ENCODE results near the gene RICTOR.
A peak's percentile ranks its signal among the peaks of the same experiment; 100 is the strongest.

Gene RICTOR

GRCh38 chr5:39080597-39081204, 6.5 kb upstream of the RICTOR start:
- H3K27ac Mint-ChIP-seq: no peak overlapping the region
- peak; percentile 42 for DNase-seq
- CTCF ChIA-PET: interaction anchor here (0.6 to 2.5 kb wide), 35 partner anchors 9 to 562 kb away, joined by 3 to 13 read pairs (median 4); no protein-coding TSS in a partner anchor
- peaks cover 40% of the 10 kb centered on the region for H3K27me3 Mint-ChIP-seq
- peaks cover 4% of the 10 kb centered on the region for H3K36me3 Mint-ChIP-seq
- no peak overlapping the region for H3K4me3 Mint-ChIP-seq
- H3K9me3 Mint-ChIP-seq: no peaks in the 10 kb centered on the region
- peaks cover 18% of the 10 kb centered on the region for H3K4me1 Mint-ChIP-seq

- Mint-ChIP-seq H3K27me3 (peaks cover 40% of the 10 kb centered on the region), H3K36me3 (peaks cover 4% of the 10 kb centered on the region), H3K4me3 (no peak overlapping the region), H3K9me3 (no peaks in the 10 kb centered on the region), H3K27ac (no peak overlapping the region), H3K4me1 (peaks cover 22% of the 10 kb centered on the region)
- DNase-seq: no peak
- CTCF ChIA-PET: interaction anchor here (0.5 to 2.5 kb wide), 22 partner anchors 9 to 636 kb away, joined by 3 to 13 read pairs (median 4); no protein-coding TSS in a partner anchor
These were observed 6.0 kb upstream of the RICTOR start for GRCh38 chr5:39080168-39080567.

- Mint-ChIP-seq H3K4me1 (peaks cover 24% of the 10 kb centered on the region), H3K9me3 (no peaks in the 10 kb centered on the region), H3K27me3 (peaks cover 40% of the 10 kb centered on the region), H3K27ac (no peak overlapping the region), H3K36me3 (peaks cover 4% of the 10 kb centered on the region), H3K4me3 (no peak overlapping the region)
- CTCF ChIA-PET: interaction anchor here (1.1 to 2.5 kb wide), 5 partner anchors 12 to 249 kb away, joined by 3 to 8 read pairs (median 4); no protein-coding TSS in a partner anchor
- DNase-seq: no peak
These were observed 4.9 kb upstream of the RICTOR start for GRCh38 chr5:39079147-39079546.

- no peak for DNase-seq
- CTCF ChIA-PET: interaction anchor here (1.2 kb wide), 1 partner anchor 141 kb away, joined by 3 read pairs; no protein-coding TSS in a partner anchor
- Mint-ChIP-seq H3K27me3 (peaks cover 30% of the 10 kb centered on the region), H3K36me3 (peaks cover 9% of the 10 kb centered on the region), H3K4me3 (peak overlapping the region; percentile 1), H3K9me3 (no peaks in the 10 kb centered on the region), H3K4me1 (peaks cover 32% of the 10 kb centered on the region), H3K27ac (peak overlapping the region; percentile 1)
These were observed 2.8 kb upstream of the RICTOR start for GRCh38 chr5:39076757-39077728.

GRCh38 chr5:39076101-39076756, 2.0 kb upstream of the RICTOR start:
- Mint-ChIP-seq H3K4me1 (peaks cover 41% of the 10 kb centered on the region), H3K9me3 (no peaks in the 10 kb centered on the region), H3K27me3 (peaks cover 24% of the 10 kb centered on the region), H3K27ac (no peak overlapping the region), H3K36me3 (peaks cover 15% of the 10 kb centered on the region), H3K4me3 (peak overlapping the region; percentile 17)
- no peak for DNase-seq
- CTCF ChIA-PET: interaction anchor here (0.6 to 1.2 kb wide), 3 partner anchors 30 to 141 kb away, joined by 3 read pairs; no protein-coding TSS in a partner anchor

- peaks cover 6% of the 10 kb centered on the region for H3K27me3 Mint-ChIP-seq
- CTCF ChIA-PET: no interaction called here
- H3K27ac Mint-ChIP-seq: peak overlapping the region; percentile 98
- H3K4me3 Mint-ChIP-seq: peak overlapping the region; percentile 91
- no peak for DNase-seq
- H3K4me1 Mint-ChIP-seq: peaks cover 50% of the 10 kb centered on the region
- H3K9me3 Mint-ChIP-seq: no peaks in the 10 kb centered on the region
- H3K36me3 Mint-ChIP-seq: peaks cover 27% of the 10 kb centered on the region
These were observed 507 bp downstream of the RICTOR start for GRCh38 chr5:39073767-39074016.

- CTCF ChIA-PET: interaction anchor here (1.6 to 2.6 kb wide), 2 partner anchors 8 to 144 kb away, joined by 7 to 10 read pairs; no protein-coding TSS in a partner anchor
- Mint-ChIP-seq H3K27me3 (peaks cover 6% of the 10 kb centered on the region), H3K4me1 (peaks cover 55% of the 10 kb centered on the region), H3K36me3 (peaks cover 33% of the 10 kb centered on the region), H3K27ac (peak overlapping the region; percentile 98), H3K9me3 (no peaks in the 10 kb centered on the region), H3K4me3 (peak overlapping the region; percentile 91)
- peak; percentile 79 for DNase-seq
These were observed 1.1 kb downstream of the RICTOR start for GRCh38 chr5:39072925-39073766.

- H3K4me1 Mint-ChIP-seq: peaks cover 40% of the 10 kb centered on the region
- no peak overlapping the region for H3K27ac Mint-ChIP-seq
- CTCF ChIA-PET: no interaction called here
- peaks cover 65% of the 10 kb centered on the region for H3K36me3 Mint-ChIP-seq
- H3K27me3 Mint-ChIP-seq: no peaks in the 10 kb centered on the region
- no peak for DNase-seq
- no peak overlapping the region for H3K4me3 Mint-ChIP-seq
- H3K9me3 Mint-ChIP-seq: peaks cover 21% of the 10 kb centered on the region
These were observed 6.1 kb downstream of the RICTOR start for GRCh38 chr5:39068099-39068498.

- CTCF ChIA-PET: no interaction called here
- Mint-ChIP-seq H3K36me3 (peaks cover 53% of the 10 kb centered on the region), H3K4me1 (peaks cover 29% of the 10 kb centered on the region), H3K4me3 (no peak overlapping the region), H3K27me3 (no peaks in the 10 kb centered on the region), H3K27ac (no peak overlapping the region), H3K9me3 (peaks cover 21% of the 10 kb centered on the region)
- DNase-seq: no peak
These were observed 9.7 kb downstream of the RICTOR start for GRCh38 chr5:39064450-39064849.

GRCh38 chr5:39063037-39063436, 11.2 kb downstream of the RICTOR start:
- Mint-ChIP-seq H3K27me3 (no peaks in the 10 kb centered on the region), H3K4me3 (no peak overlapping the region), H3K4me1 (peaks cover 32% of the 10 kb centered on the region), H3K27ac (no peak overlapping the region), H3K9me3 (peaks cover 21% of the 10 kb centered on the region), H3K36me3 (peaks cover 39% of the 10 kb centered on the region)
- no peak for DNase-seq
- CTCF ChIA-PET: no interaction called here

- H3K27me3 Mint-ChIP-seq: no peaks in the 10 kb centered on the region
These were observed 11.7 kb downstream of the RICTOR start for GRCh38 chr5:39062530-39062929.

GRCh38 chr5:39062104-39062503, 12.1 kb downstream of the RICTOR start:
- H3K36me3 Mint-ChIP-seq: peaks cover 30% of the 10 kb centered on the region
- peaks cover 37% of the 10 kb centered on the region for H3K4me1 Mint-ChIP-seq
- no peak overlapping the region for H3K4me3 Mint-ChIP-seq
- no peaks in the 10 kb centered on the region for H3K27me3 Mint-ChIP-seq
- peaks cover 12% of the 10 kb centered on the region for H3K9me3 Mint-ChIP-seq
- no peak for DNase-seq
- CTCF ChIA-PET: no interaction called here
- H3K27ac Mint-ChIP-seq: no peak overlapping the region

More at GRCh38 chr5:39062530-39062929, 11.7 kb downstream of the RICTOR start:
- H3K4me3 Mint-ChIP-seq: no peak overlapping the region
- no peak for DNase-seq
- H3K4me1 Mint-ChIP-seq: peaks cover 35% of the 10 kb centered on the region
- no peak overlapping the region for H3K27ac Mint-ChIP-seq
- CTCF ChIA-PET: no interaction called here
- peaks cover 34% of the 10 kb centered on the region for H3K36me3 Mint-ChIP-seq
- H3K9me3 Mint-ChIP-seq: peaks cover 16% of the 10 kb centered on the region

- CTCF ChIA-PET: no interaction called here
- no peaks in the 10 kb centered on the region for H3K9me3 Mint-ChIP-seq
- peaks cover 29% of the 10 kb centered on the region for H3K4me1 Mint-ChIP-seq
- H3K27ac Mint-ChIP-seq: no peak overlapping the region
- H3K36me3 Mint-ChIP-seq: peaks cover 10% of the 10 kb centered on the region
- H3K4me3 Mint-ChIP-seq: no peak overlapping the region
- no peak for DNase-seq
- no peaks in the 10 kb centered on the region for H3K27me3 Mint-ChIP-seq
These were observed 15.1 kb downstream of the RICTOR start for GRCh38 chr5:39059064-39059463.
